Measurements from ENCODE around the gene FRG1. TPM values are rescaled to one million over a fixed set of nuclear protein-coding genes. Genes with fewer than 3 reads are reported as not detected.
"Not testable (repeated sequence)": the region's sequence is repeated elsewhere in the genome, so short reads cannot be mapped to it uniquely, and the experiment has no call there.

FRG1 gene
- 108 and 170 TPM in 2 replicates for total RNA-seq (2014; rRNA removed; shearing (Covaris generic))

GRCh38 chr4:189940178-189941004 is at the start of gene FRG1:
FRG1 (plus strand) TSS chr4:189940872; CDS start chr4:189941010, 138 bp downstream.
- DNase-seq (ENCODE audit: low spot score), result peak; percentile 92

GRCh38 chr4:189897667-189898066 is 43.0 kb upstream of the FRG1 start:
- DNase-seq (ENCODE audit: low spot score), result no peak

GRCh38 chr4:189899481-189900015 is 41.1 kb upstream of the FRG1 start:
- DNase-seq (ENCODE audit: low spot score), result not testable (repeated sequence)

GRCh38 chr4:189904420-189905027 is 36.1 kb upstream of the FRG1 start:
- peak; percentile 63 for DNase-seq (ENCODE audit: low spot score)

- no peak for DNase-seq (ENCODE audit: low spot score)
Observed at GRCh38 chr4:189912170-189912569, 28.5 kb upstream of the FRG1 start.

GRCh38 chr4:189917161-189917891 is 23.3 kb upstream of the FRG1 start:
- DNase-seq (ENCODE audit: low spot score), result no peak

- DNase-seq (ENCODE audit: low spot score), result no peak
Observed at GRCh38 chr4:189921058-189921457, 19.6 kb upstream of the FRG1 start.

GRCh38 chr4:189926742-189927141 is 13.9 kb upstream of the FRG1 start:
- not testable (repeated sequence) for DNase-seq (ENCODE audit: low spot score)

- DNase-seq (ENCODE audit: low spot score), result no peak
Observed at GRCh38 chr4:189941005-189941450, 356 bp downstream of the FRG1 start.

- DNase-seq (ENCODE audit: low spot score), result not testable (repeated sequence)
Observed at GRCh38 chr4:189942412-189942811, 1.7 kb downstream of the FRG1 start.

GRCh38 chr4:189944077-189944476 is 3.4 kb downstream of the FRG1 start:
- not testable (repeated sequence) for DNase-seq (ENCODE audit: low spot score)

GRCh38 chr4:189946906-189947305 is 6.2 kb downstream of the FRG1 start:
- DNase-seq (ENCODE audit: low spot score), result not testable (repeated sequence)

GRCh38 chr4:189948486-189948885 is 7.8 kb downstream of the FRG1 start:
- DNase-seq (ENCODE audit: low spot score), result not testable (repeated sequence)

GRCh38 chr4:189969291-189969690 is 28.6 kb downstream of the FRG1 start:
- DNase-seq (ENCODE audit: low spot score), result not testable (repeated sequence)

- DNase-seq (ENCODE audit: low spot score), result no peak
Observed at GRCh38 chr4:189973646-189974045, 33.0 kb downstream of the FRG1 start.

GRCh38 chr4:189974056-189974455 is 33.4 kb downstream of the FRG1 start:
- peak; percentile 11 for DNase-seq (ENCODE audit: low spot score)

- DNase-seq (ENCODE audit: low spot score), result no peak
Observed at GRCh38 chr4:189979196-189980047, 38.8 kb downstream of the FRG1 start.

- not testable (repeated sequence) for DNase-seq (ENCODE audit: low spot score)
Observed at GRCh38 chr4:189980292-189980691, 39.6 kb downstream of the FRG1 start.

- DNase-seq (ENCODE audit: low spot score), result no peak
Observed at GRCh38 chr4:189981970-189982369, 41.3 kb downstream of the FRG1 start.

- DNase-seq (ENCODE audit: low spot score), result not testable (repeated sequence)
Observed at GRCh38 chr4:189983916-189984526, 43.3 kb downstream of the FRG1 start.

- not testable (repeated sequence) for DNase-seq (ENCODE audit: low spot score)
Observed at GRCh38 chr4:189984661-189985060, 44.0 kb downstream of the FRG1 start.

Data from A172 (cell line).